GM13977 (cell line): ENCODE measurements around the gene ATP11A.

ENCODE experiments used
- DNase-seq: peaks from one replicate; pipeline ENCODE4 v3.0.0; 2012; ENCODE audit warnings: low spot score
- in situ Hi-C: fragments of 300-500 bp; cut with MboI; formaldehyde crosslinking; loops from one replicate; pipeline ENCODE4 v1.12.0; 2022; ENCODE audit warnings: low sequenced_read_pairs, low pct_unique_long_range_greater_than_20kb, mixed read lengths, inconsistent platforms; ENCODE audit not compliant: unreplicated experiment
- TF ChIP-seq, protein P1 (sequence below): IDR thresholded peaks from 2 replicates; pipeline ENCODE4 v1.5.1; 2012; ENCODE audit warnings: mild to moderate bottlenecking, control low read depth; ENCODE audit not compliant: insufficient read depth; ENCODE audit errors: extremely low read depth, missing control alignments

The ATP11A gene

DNA sequence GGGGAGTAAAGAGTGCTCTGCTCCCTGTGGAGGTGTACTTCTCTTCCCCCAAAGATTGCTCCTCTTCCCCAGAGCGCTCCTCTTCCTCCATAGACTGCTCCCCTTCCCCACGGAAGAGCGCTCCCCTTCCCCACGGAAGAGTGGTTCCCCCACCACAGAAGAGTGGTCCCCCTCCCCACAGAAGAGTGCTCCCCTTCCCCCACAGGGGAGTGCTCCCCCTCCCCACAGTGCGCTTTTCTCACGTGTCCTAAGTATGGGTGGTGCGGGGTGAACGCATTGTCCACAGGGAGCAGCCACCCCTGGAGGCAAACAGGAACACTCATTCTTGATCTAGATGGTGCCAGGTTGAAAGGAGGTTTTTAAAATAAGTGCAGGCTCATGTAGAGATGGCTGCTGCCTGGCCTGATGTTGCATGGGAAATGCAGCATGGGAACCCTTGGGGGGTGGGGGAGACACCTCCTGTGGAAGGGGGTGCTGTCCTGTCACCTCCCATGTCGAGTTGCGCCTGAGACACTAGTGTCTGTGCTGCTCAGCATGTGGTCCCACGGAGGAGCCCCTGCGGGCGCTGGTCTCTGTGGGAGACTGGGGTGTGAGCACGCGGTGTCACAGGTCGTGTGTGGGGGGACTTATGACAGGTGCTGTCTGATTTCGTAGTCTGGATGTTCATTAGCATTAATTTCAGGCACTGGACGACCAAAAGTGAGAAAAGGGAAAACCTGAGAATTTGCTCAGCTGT lies 52.2 kb downstream of the ATP11A start:
- TF ChIP-seq, protein P1, sequence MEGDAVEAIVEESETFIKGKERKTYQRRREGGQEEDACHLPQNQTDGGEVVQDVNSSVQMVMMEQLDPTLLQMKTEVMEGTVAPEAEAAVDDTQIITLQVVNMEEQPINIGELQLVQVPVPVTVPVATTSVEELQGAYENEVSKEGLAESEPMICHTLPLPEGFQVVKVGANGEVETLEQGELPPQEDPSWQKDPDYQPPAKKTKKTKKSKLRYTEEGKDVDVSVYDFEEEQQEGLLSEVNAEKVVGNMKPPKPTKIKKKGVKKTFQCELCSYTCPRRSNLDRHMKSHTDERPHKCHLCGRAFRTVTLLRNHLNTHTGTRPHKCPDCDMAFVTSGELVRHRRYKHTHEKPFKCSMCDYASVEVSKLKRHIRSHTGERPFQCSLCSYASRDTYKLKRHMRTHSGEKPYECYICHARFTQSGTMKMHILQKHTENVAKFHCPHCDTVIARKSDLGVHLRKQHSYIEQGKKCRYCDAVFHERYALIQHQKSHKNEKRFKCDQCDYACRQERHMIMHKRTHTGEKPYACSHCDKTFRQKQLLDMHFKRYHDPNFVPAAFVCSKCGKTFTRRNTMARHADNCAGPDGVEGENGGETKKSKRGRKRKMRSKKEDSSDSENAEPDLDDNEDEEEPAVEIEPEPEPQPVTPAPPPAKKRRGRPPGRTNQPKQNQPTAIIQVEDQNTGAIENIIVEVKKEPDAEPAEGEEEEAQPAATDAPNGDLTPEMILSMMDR, result no peak
- in situ Hi-C loops, result no loop called here
- DNase-seq, result no peak

GRCh38 chr13:112742583-112742982 lies 52.7 kb downstream of the ATP11A start:
- in situ Hi-C loops, result no loop called here
- DNase-seq, result no peak
- TF ChIP-seq, protein P1, result no peak

- TF ChIP-seq, protein P1, result no peak
- in situ Hi-C loops, result no loop called here
Observed at GRCh38 chr13:112743451-112744167, 53.8 kb downstream of the ATP11A start.

DNA sequence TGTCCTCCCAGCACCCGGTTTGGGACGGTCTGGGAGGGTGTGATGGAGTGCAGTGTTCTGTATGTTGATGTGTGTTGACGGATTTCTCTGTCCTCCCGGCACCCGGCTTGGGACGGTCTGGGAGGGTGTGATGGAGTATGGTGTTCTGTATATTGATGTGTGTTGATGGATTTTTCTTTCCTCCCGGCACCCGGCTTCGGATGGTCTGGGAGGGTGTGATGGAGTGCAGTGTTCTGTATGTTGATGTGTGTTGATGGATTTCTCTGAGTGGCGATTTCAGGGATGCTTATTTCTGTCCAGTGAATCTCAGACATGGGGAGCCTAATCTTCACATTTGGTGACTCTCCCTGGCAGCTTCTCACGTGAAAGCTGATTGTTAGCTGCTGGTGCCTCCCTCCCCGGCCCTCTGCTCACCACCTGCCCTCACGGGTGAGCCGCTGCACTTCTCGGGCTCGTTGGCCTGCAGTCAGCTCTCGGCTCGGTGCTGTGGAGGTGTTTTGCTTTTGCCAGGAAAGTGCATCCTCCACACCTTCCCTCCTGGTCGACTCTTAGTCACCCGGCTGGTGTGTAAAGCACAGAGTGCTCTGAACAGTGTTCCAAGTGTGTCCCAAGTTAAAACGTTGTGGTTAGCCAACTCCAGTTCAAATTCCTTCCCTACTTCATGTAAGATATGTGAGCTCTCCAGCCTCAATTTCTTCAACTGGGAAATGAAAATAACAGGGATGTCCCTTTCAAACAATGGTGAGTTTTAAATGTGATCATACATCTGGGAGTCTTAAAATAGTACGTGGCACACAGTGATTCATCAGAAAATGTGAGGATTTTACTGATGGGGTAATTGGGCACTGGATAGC lies 54.6 kb downstream of the ATP11A start:
- in situ Hi-C loops, result no loop called here

More at GRCh38 chr13:112743451-112744167, 53.8 kb downstream of the ATP11A start:
- DNase-seq, result no peak

GRCh38 chr13:112746044-112746443 lies 56.2 kb downstream of the ATP11A start:
- DNase-seq, result no peak
- in situ Hi-C loops, result no loop called here
- TF ChIP-seq, protein P1, result no peak

More for the DNA sequence above, 54.6 kb downstream of the ATP11A start:
- no peak for DNase-seq
- TF ChIP-seq, protein P1, result no peak

GRCh38 chr13:112747256-112747655 lies 57.4 kb downstream of the ATP11A start:
- TF ChIP-seq, protein P1, result no peak
- no peak for DNase-seq
- in situ Hi-C loops, result no loop called here
